ENCODE results near the gene IL16.

Gene IL16

DNA sequence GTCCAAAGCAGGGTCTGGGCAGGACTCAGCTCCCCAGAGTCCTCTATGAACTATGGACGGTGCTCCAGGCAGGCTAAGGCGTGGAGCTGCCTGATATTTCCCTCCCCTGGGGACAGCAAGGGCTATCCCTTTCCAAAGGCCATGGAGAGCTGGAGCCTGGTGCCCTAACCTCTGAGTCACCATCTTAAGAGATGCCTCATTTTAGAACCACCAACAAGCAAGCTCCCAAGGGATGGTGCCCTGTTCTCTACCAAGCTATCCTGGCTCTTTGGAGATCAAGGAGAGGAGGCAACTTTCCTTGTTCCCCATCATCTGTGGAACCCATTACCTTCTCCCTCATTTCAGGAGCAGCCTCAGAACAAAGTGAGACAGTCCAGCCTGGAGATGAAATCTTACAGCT is 111.6 kb downstream of the IL16 start:
- peaks cover 83% of the 10 kb centered on the region for H3K4me1 Mint-ChIP-seq
- DNase-seq, result no peak
- CTCF ChIA-PET, result interaction anchor here (1.1 to 2.4 kb wide), 6 partner anchors 9 to 42 kb away, joined by 3 to 17 read pairs (median 6); partner anchors contain the start of gene STARD5
- no peaks in the 10 kb centered on the region for H3K9me3 Mint-ChIP-seq
- H3K36me3 Mint-ChIP-seq, result peaks cover 93% of the 10 kb centered on the region
- H3K27me3 Mint-ChIP-seq, result no peaks in the 10 kb centered on the region
- H3K4me3 Mint-ChIP-seq, result no peak overlapping the region
- H3K27ac Mint-ChIP-seq, result no peak overlapping the region

DNA sequence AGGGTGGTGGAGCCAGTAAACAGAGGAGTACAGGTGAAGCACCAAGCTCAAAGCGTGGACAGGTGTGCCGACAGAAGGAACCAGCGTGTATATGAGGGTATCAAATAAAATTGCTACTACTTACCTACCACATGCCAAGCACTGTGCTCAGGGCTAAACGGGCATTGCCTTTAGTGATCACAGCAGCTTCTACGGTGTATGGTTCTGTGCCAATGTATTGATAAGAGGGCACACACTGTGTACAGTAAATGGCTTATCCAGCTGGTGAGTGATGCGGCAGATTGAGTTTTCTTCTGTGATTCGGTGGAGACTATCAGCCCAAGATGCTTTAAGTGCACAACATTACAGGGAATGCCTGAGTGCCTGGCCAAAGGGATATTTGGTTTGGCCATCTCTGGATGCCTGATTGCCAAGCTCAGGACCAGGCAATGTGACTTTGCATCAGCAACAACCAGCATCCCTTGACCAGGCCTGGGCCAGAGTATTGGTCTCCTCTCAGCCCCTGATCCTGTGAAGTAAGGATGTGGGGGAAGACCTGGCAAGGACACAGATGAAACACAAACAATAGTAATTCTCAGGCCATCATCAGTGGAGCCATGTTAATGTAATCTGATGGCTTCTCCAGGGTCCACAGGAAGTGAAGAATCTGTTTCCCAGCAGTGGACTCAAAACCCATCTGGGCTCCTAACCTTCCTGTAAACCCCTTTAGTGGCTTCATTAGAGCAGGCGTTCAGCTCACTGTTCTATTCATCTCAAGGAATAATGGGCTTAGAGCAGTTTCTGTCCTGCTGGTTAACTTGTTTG is 113.2 kb downstream of the IL16 start:
- peaks cover 72% of the 10 kb centered on the region for H3K4me1 Mint-ChIP-seq
- peak overlapping the region; percentile 30 for H3K27ac Mint-ChIP-seq
- DNase-seq, result no peak
- peaks cover 84% of the 10 kb centered on the region for H3K36me3 Mint-ChIP-seq
- H3K9me3 Mint-ChIP-seq, result no peaks in the 10 kb centered on the region
- no peak overlapping the region for H3K4me3 Mint-ChIP-seq
- H3K27me3 Mint-ChIP-seq, result no peaks in the 10 kb centered on the region
- CTCF ChIA-PET, result interaction anchor here (0.8 to 2.4 kb wide), 6 partner anchors 8 to 44 kb away, joined by 3 to 17 read pairs (median 4); no protein-coding TSS in a partner anchor

DNA sequence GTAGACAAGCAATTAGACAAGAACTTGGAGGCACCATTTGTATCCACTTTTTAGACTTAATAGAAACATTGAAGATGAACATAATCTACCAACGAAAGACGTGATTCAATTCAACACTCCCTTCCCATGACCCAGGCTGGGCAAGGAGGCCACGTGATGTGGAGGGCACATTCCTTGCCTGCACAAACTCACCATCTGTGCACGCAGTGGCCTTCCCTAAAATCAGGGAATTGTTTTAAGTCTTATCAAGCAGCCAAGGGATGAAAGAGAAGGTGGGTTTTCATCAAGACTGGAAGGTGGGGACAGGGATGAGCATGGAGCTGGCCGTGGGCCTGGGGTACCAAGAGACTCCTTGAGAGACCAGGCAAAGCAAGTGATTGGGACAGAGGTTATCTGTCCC is 113.8 kb downstream of the IL16 start:
- H3K27ac Mint-ChIP-seq, result peak overlapping the region; percentile 30

DNA sequence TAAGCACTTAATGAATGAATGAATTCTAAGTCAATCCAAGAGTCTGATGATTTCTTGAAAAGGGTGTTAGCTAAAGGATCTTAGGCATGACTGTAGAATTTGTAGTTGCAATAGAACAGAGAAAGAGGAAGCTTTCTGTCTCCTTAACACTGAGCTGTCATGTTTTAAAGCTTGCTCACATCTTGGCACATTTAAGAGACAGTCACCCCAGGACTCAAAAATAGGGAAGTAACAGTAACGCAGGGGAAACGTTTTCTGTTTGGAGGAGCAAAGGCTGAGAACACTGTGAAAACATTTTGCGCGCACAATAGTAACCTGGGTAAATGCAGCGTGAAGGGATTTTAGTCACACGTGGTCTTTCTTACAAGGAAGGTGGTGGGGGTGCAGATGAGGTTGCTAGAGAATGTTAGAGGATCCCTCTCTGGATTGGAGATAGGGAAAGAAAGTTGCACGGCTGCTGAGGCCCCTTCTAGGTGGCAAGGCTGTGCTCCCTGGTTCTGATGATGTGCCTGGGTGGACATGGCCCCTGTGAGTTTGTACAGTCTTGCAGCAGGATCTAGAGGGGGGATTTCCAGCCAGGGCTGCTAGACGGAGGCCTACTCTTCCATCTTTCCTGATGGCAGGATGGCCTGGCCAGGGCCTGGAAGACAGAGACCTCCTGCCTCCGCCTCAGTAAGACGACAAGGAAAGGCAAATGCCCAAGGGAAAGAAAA is 115.2 kb downstream of the IL16 start:
- Mint-ChIP-seq H3K36me3 (peaks cover 77% of the 10 kb centered on the region), H3K27ac (peak overlapping the region; percentile 8), H3K27me3 (no peaks in the 10 kb centered on the region), H3K4me1 (peaks cover 65% of the 10 kb centered on the region), H3K9me3 (no peaks in the 10 kb centered on the region), H3K4me3 (no peak overlapping the region)
- DNase-seq, result no peak
- CTCF ChIA-PET, result interaction anchor here (0.7 to 2.4 kb wide), 3 partner anchors 13 to 37 kb away, joined by 3 to 7 read pairs (median 3); no protein-coding TSS in a partner anchor

More for the DNA sequence above, 113.8 kb downstream of the IL16 start:
- Mint-ChIP-seq H3K4me3 (no peak overlapping the region), H3K27me3 (no peaks in the 10 kb centered on the region), H3K9me3 (no peaks in the 10 kb centered on the region), H3K36me3 (peaks cover 82% of the 10 kb centered on the region), H3K4me1 (peaks cover 73% of the 10 kb centered on the region)
- CTCF ChIA-PET, result interaction anchor here (0.9 to 2.4 kb wide), 4 partner anchors 9 to 36 kb away, joined by 3 to 7 read pairs (median 3); no protein-coding TSS in a partner anchor
- no peak for DNase-seq

DNA sequence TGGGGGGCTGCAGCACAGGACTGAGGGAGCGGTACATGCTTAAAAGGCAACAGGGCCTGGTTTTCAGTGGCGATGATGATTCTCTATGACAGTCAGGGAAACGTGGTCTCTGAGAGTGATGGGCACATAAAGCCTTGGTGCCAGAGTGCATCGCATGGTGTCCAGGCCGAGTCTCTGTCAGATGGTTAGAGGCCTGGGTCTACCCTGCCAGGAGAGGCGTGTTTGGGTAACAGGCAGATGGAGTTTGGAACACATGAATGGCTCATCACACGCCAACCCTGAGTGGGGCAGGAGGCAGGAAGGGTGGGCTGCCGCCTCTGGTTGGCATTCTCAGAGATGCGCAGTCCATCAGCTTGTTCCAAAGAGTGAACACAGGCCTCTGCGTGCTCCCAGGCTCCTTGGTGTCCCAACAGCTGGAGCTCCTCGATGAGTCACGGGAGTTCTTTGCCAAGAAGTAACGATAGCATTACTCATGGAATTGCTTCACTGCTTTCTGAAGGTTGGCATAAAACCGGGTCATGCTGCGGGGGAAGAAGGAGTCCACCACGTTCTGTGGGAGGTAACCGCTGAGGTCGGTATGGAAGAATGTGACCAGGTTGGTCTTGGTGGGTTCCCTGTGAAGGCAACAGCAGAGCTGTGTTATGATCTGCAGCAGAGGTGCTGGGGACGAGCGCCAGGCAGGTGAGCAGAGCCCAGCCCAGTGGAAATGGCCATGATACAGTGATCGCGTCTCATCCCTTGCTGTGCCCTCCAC is 116.3 kb downstream of the IL16 start:
- Mint-ChIP-seq H3K27me3 (no peaks in the 10 kb centered on the region), H3K9me3 (no peaks in the 10 kb centered on the region), H3K27ac (peak overlapping the region; percentile 29), H3K4me3 (no peak overlapping the region), H3K4me1 (peaks cover 58% of the 10 kb centered on the region), H3K36me3 (peaks cover 75% of the 10 kb centered on the region)
- DNase-seq, result no peak
- CTCF ChIA-PET, result interaction anchor here (1.2 kb wide), 1 partner anchor 47 kb away, joined by 3 read pairs; no protein-coding TSS in a partner anchor

DNA sequence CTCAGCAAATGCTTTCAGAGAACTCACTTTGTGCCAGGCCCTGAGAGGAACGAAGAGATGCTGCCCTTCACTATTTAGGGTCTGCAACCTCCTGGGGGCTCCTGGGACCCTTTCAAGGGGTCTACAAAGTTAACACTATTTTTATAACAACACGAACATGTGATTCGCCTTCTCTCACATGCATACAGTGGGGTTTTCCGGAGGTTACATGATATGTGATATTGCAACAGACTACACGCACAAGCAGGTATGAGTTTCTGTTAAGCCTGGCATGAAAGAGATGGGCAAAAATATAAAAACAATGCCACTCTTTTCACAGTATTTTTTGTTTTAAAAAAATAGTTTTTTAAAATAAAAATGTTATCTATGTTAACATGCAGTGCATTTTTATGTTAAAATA is 117.0 kb downstream of the IL16 start:
- CTCF ChIA-PET, result interaction anchor here (1.2 kb wide), 1 partner anchor 47 kb away, joined by 3 read pairs; no protein-coding TSS in a partner anchor
- Mint-ChIP-seq H3K4me1 (peaks cover 51% of the 10 kb centered on the region), H3K9me3 (no peaks in the 10 kb centered on the region), H3K4me3 (no peak overlapping the region), H3K27me3 (no peaks in the 10 kb centered on the region), H3K36me3 (peaks cover 70% of the 10 kb centered on the region), H3K27ac (no peak overlapping the region)
- no peak for DNase-seq

DNA sequence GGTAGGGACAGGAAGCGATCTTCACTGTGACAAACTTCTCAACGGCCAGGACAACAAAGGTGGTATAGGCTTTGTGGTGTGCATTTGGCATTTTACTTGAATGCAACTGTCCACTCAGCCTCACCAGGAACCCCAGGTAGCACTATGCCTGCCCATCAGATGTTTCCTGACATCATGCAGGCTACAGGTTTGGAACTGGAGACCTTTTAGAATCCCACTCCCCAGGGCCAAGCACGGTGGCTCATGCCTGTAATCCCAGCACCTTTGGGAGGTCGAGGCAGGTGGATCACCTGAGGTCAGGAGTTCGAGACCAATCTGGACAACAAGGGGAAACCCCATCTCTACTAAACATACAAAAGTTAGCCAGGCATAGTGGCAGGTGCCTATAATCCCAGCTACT is 117.7 kb downstream of the IL16 start:
- DNase-seq, result no peak
- Mint-ChIP-seq H3K4me3 (no peak overlapping the region), H3K4me1 (peaks cover 46% of the 10 kb centered on the region), H3K27ac (no peak overlapping the region), H3K36me3 (peaks cover 68% of the 10 kb centered on the region), H3K9me3 (no peaks in the 10 kb centered on the region), H3K27me3 (no peaks in the 10 kb centered on the region)
- CTCF ChIA-PET, result no interaction called here

DNA sequence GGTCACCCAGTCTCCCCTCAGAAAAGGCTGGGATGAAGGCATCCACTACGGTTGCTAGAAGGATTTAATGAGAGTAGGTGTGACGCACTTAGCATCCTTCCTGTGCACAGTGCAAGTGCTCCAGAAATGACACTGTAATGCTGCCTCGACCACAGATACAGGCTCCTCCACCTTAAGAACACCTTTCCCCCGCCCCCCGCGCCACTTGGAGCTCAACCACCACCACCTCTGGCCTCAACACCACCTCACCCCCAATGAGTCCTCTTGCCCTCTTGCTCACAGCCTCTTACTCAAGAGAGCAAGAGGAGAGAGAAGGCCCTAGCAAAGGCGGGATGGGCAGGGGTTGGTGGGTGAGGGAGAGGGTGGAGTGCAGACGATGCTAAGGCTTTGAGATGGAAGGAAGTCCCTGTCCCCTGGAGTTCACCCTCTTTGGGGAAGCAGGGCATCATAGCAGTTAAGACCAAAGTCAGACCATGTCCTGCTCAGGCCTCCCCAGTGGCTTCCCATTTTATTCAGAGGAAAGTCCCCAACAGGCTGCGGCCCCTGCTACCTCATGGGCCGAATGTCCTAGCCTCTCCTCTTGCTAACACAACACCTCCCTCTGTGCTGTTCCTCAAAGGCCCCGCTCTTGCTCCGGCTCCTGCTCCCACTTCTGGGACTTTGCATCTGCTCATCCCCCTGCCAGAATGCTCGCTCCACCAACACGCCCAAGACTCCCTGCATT is 118.9 kb downstream of the IL16 start:
- H3K27me3 Mint-ChIP-seq, result no peaks in the 10 kb centered on the region
- no peaks in the 10 kb centered on the region for H3K9me3 Mint-ChIP-seq
- no peak overlapping the region for H3K4me3 Mint-ChIP-seq
- DNase-seq, result no peak
- peak overlapping the region; percentile 42 for H3K27ac Mint-ChIP-seq
- H3K4me1 Mint-ChIP-seq, result peaks cover 34% of the 10 kb centered on the region
- CTCF ChIA-PET, result interaction anchor here (1.0 to 1.1 kb wide), 2 partner anchors 18 to 40 kb away, joined by 3 read pairs; no protein-coding TSS in a partner anchor
- peaks cover 64% of the 10 kb centered on the region for H3K36me3 Mint-ChIP-seq

DNA sequence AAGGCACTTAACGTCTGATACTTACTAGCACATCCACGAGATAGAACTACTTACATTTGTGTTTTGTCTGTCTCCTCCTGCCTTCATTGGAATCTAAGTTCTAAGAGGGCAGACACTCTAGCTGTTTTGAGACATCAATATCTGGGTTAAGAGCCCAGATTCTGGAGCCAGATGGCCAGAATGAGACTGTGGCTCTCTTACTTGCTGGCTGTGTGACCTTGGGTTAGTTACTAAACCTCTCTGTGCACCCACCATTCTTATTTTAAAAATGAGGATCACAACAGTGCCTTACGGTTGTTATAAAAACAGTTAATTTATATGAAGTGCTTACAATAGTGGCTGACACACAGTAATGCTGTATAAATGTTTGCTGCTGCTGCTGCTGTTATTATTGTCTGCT is 119.6 kb downstream of the IL16 start:
- no peaks in the 10 kb centered on the region for H3K27me3 Mint-ChIP-seq
- peaks cover 59% of the 10 kb centered on the region for H3K36me3 Mint-ChIP-seq
- H3K9me3 Mint-ChIP-seq, result no peaks in the 10 kb centered on the region
- no peak for DNase-seq
- H3K4me3 Mint-ChIP-seq, result no peak overlapping the region
- CTCF ChIA-PET, result interaction anchor here (1.1 kb wide), 1 partner anchor 18 kb away, joined by 3 read pairs; no protein-coding TSS in a partner anchor
- peak overlapping the region; percentile 34 for H3K27ac Mint-ChIP-seq
- peaks cover 28% of the 10 kb centered on the region for H3K4me1 Mint-ChIP-seq

DNA sequence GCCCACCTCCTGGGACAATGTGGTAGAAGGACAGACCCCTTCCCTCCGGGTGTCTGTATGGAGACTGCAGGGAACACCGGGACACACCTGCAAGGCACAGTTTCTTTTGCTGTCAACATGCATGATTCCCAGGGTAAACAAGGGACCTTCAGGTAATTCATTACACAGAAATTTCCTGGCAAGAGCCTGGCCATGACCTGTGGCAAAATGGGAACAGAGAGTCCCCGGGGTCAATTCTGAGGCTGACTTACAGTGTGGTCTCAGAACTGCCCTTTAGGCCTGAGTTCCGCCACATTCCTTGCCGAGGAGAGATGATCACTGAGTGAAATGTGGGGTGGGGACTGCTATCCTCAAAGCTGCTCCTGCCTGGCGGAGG is 121.0 kb downstream of the IL16 start:
- H3K9me3 Mint-ChIP-seq, result no peaks in the 10 kb centered on the region
- H3K4me3 Mint-ChIP-seq, result no peak overlapping the region
- CTCF ChIA-PET, result interaction anchor here (0.7 to 1.3 kb wide), 2 partner anchors 42 to 43 kb away, joined by 3 to 4 read pairs; no protein-coding TSS in a partner anchor
- no peak for DNase-seq
- H3K4me1 Mint-ChIP-seq, result peaks cover 28% of the 10 kb centered on the region
- H3K36me3 Mint-ChIP-seq, result peaks cover 49% of the 10 kb centered on the region
- H3K27ac Mint-ChIP-seq, result peak overlapping the region; percentile 37
- H3K27me3 Mint-ChIP-seq, result no peaks in the 10 kb centered on the region

DNA sequence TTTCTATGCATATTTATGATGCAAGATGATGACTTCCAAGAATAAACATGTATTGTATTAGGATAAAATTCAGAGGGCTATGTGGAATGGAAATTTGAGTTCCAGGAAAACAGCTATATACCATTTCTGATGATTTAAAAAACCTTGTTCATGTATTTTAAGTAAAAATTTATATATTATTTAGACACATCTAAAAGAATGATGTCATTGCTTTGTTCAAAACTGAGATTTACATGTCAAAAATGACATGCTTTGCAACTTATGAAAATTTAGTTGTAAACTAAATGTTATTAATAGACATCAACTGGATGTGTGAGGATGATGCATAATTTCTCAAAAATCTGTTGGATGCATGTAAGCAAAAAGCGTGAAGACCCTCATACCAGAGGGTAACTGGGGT is 125.0 kb downstream of the IL16 start:
- DNase-seq, result no peak
- no peak overlapping the region for H3K4me3 Mint-ChIP-seq
- no peaks in the 10 kb centered on the region for H3K9me3 Mint-ChIP-seq
- no peak overlapping the region for H3K27ac Mint-ChIP-seq
- H3K27me3 Mint-ChIP-seq, result peaks cover 9% of the 10 kb centered on the region
- CTCF ChIA-PET, result interaction anchor here (0.8 to 1.6 kb wide), 2 partner anchors 16 to 22 kb away, joined by 3 read pairs; no protein-coding TSS in a partner anchor
- peaks cover 26% of the 10 kb centered on the region for H3K4me1 Mint-ChIP-seq
- peaks cover 26% of the 10 kb centered on the region for H3K36me3 Mint-ChIP-seq

DNA sequence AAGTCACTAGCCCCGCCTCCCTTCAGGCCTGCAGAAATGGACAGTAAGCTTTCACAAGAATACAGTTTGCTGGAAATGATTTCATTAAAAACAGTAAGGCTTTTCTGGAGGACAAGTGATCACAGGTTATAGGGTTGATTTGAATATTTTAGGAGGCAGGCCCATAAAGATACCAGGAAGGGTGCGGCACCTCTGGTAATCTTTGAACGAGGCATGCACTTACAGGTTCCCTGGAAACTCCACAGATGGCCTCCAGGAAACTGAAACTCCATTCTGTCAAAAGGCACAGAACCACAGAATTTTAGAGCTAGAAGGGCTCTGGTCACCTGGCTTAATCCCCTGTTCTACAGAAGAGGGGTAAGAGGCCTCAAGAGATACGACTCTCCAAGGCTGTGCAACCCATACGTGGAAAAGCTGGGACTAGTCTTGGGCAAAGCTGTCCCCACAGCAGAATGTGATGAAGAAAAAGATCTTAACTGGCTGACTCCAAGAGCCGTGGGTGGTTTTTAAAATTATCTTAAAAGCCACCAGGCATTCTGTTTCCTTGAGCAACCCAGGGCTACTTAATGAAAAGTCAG is 126.1 kb downstream of the IL16 start:
- Mint-ChIP-seq H3K27me3 (peaks cover 9% of the 10 kb centered on the region), H3K4me1 (peaks cover 26% of the 10 kb centered on the region), H3K27ac (peak overlapping the region; percentile 43), H3K36me3 (peaks cover 20% of the 10 kb centered on the region), H3K9me3 (no peaks in the 10 kb centered on the region), H3K4me3 (peak overlapping the region; percentile 61)
- no peak for DNase-seq
- CTCF ChIA-PET, result interaction anchor here (1.6 to 2.2 kb wide), 2 partner anchors 17 to 48 kb away, joined by 3 to 11 read pairs; no protein-coding TSS in a partner anchor

DNA sequence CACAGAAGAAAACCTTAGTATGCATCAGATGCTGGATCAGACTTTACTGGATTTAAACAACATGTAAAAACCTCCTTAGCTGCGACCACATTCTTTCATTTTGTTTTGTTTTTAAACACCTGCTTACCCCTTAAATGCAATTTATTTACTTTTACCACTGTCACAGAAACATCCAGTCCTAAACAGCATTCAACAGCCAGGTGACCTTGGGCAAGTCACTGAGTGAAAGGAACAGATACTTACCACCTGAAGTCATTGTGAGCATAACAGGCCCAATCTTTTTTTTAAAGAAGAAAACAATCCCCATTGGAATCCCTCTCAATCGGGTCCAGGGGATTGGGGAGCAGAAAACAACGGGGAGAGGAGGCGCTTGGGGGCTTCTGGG is 126.9 kb downstream of the IL16 start:
- CTCF ChIA-PET, result interaction anchor here (0.8 to 2.2 kb wide), 4 partner anchors 16 to 57 kb away, joined by 3 to 11 read pairs (median 5); no protein-coding TSS in a partner anchor
- H3K36me3 Mint-ChIP-seq, result peaks cover 19% of the 10 kb centered on the region
- peaks cover 9% of the 10 kb centered on the region for H3K27me3 Mint-ChIP-seq
- H3K4me1 Mint-ChIP-seq, result peaks cover 26% of the 10 kb centered on the region
- H3K4me3 Mint-ChIP-seq, result peak overlapping the region; percentile 84
- H3K27ac Mint-ChIP-seq, result peak overlapping the region; percentile 66
- DNase-seq, result no peak
- no peaks in the 10 kb centered on the region for H3K9me3 Mint-ChIP-seq
